ENCODE data around the gene HIP1R. TPM values are rescaled to one million over a fixed set of nuclear protein-coding genes. Genes with fewer than 3 reads are reported as not detected.

Gene HIP1R
- total and polyA plus RNA-seq, 2 of the 4 experiments (the other 2 are of a cell fraction): 13.8 to 18.5 TPM

GRCh38 chr12:122895320-122895703 is 60.1 kb downstream of the HIP1R start:
- Histone ChIP-seq H3K56ac (ENCODE audit: extremely low read depth, insufficient read depth, low read length) (peak overlapping the region; percentile 87), H3K9ac (ENCODE audit: low read depth, low read length) (peak overlapping the region; percentile 98), H3K27me3 (ENCODE audit: control insufficient read depth, insufficient read depth, low read length) (no peaks in the 10 kb centered on the region), H3K4me2 (ENCODE audit: low read depth, low read length) (peak overlapping the region; percentile 97), H2BK120ac (ENCODE audit: low read depth, low read length) (peak overlapping the region; percentile 74; the same call in 1 of the 2 replicates), H2AK5ac (ENCODE audit: low read depth, low read length) (peak overlapping the region; percentile 75), H3K79me1 (ENCODE audit: low read depth in 1 of 2, low read length in 2 of 2) (peaks cover 0 to 63% of the 10 kb centered on the region in 2 experiments; a peak in 2 of 4 replicates), H2BK5ac (ENCODE audit: low read depth, low read length, poor library complexity, severe bottlenecking) (peak overlapping the region; percentile 89), H3K23ac (ENCODE audit: low read depth, low read length) (peak overlapping the region; percentile 98), H3K9me1 (ENCODE audit: insufficient read depth, low read length) (peaks cover 23% of the 10 kb centered on the region), H3K18ac (ENCODE audit: low read depth, low read length) (peak overlapping the region; percentile 83; the same call in 1 of the 2 replicates), H4K5ac (ENCODE audit: low read depth, low read length) (peak overlapping the region; percentile 88), H4K20me1 (ENCODE audit: insufficient read depth, low read length) (peaks cover 47% of the 10 kb centered on the region; the same call in 1 of the 2 replicates), H3K4me1 (ENCODE audit: control insufficient read depth, insufficient read depth, low read length) (peaks cover 19% of the 10 kb centered on the region), H3K36me3 (ENCODE audit: control insufficient read depth, insufficient read depth, low read length) (no peaks in the 10 kb centered on the region; the same call in 1 of the 2 replicates), H2AK9ac (replicated peaks; ENCODE audit: low read depth, low read length, poor library complexity) (peak overlapping the region; percentile 97), H3K9me3 (ENCODE audit: control insufficient read depth, insufficient read depth, low read length) (no peaks in the 10 kb centered on the region), H4K91ac (ENCODE audit: insufficient read depth, low read depth, low read length) (peak overlapping the region; percentile 77), H2BK15ac (ENCODE audit: low read depth, low read length) (peak overlapping the region; percentile 20; the same call in 1 of the 3 replicates), H3K27ac (ENCODE audit: insufficient read depth, low read length) (peak overlapping the region; percentile 93), H3K4ac (ENCODE audit: low read depth, low read length) (peak overlapping the region; percentile 97), H3K4me3 (ENCODE audit: insufficient read depth, low read depth, low read length) (peak overlapping the region; percentile 97), H4K8ac (ENCODE audit: low read depth in 2 of 2, low read length in 2 of 2) (peak overlapping the region; percentile 33 to 94), H2AFZ (replicated peaks; ENCODE audit: low read length, poor library complexity) (peak overlapping the region; percentile 99), H3K14ac (replicated peaks; ENCODE audit: low read depth, low read length) (peak overlapping the region; percentile 99), H2BK20ac (ENCODE audit: low read depth, low read length) (no peak overlapping the region)
- TF ChIP-seq BHLHE40 (IDR thresholded peaks at IDR 0.05; ENCODE audit: low read depth, low read length): no peak
- TF ChIP-seq SMC3 (IDR thresholded peaks at IDR 0.05; ENCODE audit: low read depth, low read length): no peak
- no peak for TF ChIP-seq FOS (IDR thresholded peaks at IDR 0.05; ENCODE audit: low read depth, low read length)
- no peak for TF ChIP-seq MAZ (IDR thresholded peaks at IDR 0.05; ENCODE audit: borderline replicate concordance, low read depth, low read length)
- no peak for TF ChIP-seq CTCF (conservative IDR thresholded peaks at IDR 0.05; ENCODE audit: low read depth, low read length)
- TF ChIP-seq MXI1 (IDR thresholded peaks at IDR 0.05; ENCODE audit: borderline replicate concordance, low read depth, low read length): no peak
- no peak for TF ChIP-seq RCOR1 (IDR thresholded peaks at IDR 0.05; ENCODE audit: insufficient replicate concordance, low read length)
- TF ChIP-seq MAFK (IDR thresholded peaks at IDR 0.05; ENCODE audit: low read depth, low read length): no peak
- no peak for TF ChIP-seq CEBPB (IDR thresholded peaks at IDR 0.05; ENCODE audit: low read depth, low read length)
- TF ChIP-seq ELK1 (IDR thresholded peaks at IDR 0.05; ENCODE audit: borderline replicate concordance, low read depth, low read length): no peak
- no peak for TF ChIP-seq RFX5 (IDR thresholded peaks at IDR 0.05; ENCODE audit: low read depth, low read length)
- no peak for TF ChIP-seq CHD1 (IDR thresholded peaks at IDR 0.05; ENCODE audit: low read depth, low read length)
- TF ChIP-seq RAD21 (IDR thresholded peaks at IDR 0.05; ENCODE audit: low read length): no peak
- no peak for TF ChIP-seq POLR2A (IDR thresholded peaks at IDR 0.05; ENCODE audit: low read depth, low read length)
- no peak for TF ChIP-seq USF2 (IDR thresholded peaks at IDR 0.05; ENCODE audit: low read depth, low read length)
- TF ChIP-seq NFE2L2 (IDR thresholded peaks at IDR 0.05; ENCODE audit: low read depth, low read length): no peak
- peak; percentile 18 for ATAC-seq (ENCODE audit: low read depth)
- DNase-seq: no peak
- ChIA-PET CTCF (no interaction called here), POLR2A (ENCODE audit: unreplicated experiment) (no interaction called here)
- dilution Hi-C loops (cut with HindIII; ENCODE audit: low sequenced_read_pairs, unreplicated experiment): no loop called here
- 5% methylated on average over 9 of the region's 9 CpGs; no CpG with 5 or more reads in 1 of the 2 experiments for WGBS, 2 experiments (ENCODE audit: extremely low coverage in 2 of 2, insufficient read length in 1 of 2)
- no TSS peak for BruUV-seq (replicated peaks)
- in situ Hi-C loops (cut with MboI; ENCODE audit: low sequenced_read_pairs): no loop called here
- intact Hi-C loops (cut with micrococcal nuclease): loop anchor here (10.0 kb wide), 1 partner anchor 339 kb away; the partner anchor contains the start of genes MPHOSPH9 and MTRFR

Data from IMR-90 (cell line).